Activated gamma-delta T cell (primary cell): Measurements from ENCODE around the gene COG2.
"Not testable (repeated sequence)": the region's sequence is repeated elsewhere in the genome, so short reads cannot be mapped to it uniquely, and the experiment has no call there.

Source experiments
- DNase-seq: peaks from one replicate; lab custom pipeline; 2025; lab: John Stamatoyannopoulos, UW

The COG2 gene

GRCh38 chr1:230713915-230714764 lies 71.9 kb downstream of the COG2 start, which contains the start of gene AGT:
Gene AGT (minus strand): TSS chr1:230714122. CDS start chr1:230710823, 3,299 bp downstream.
- DNase-seq: no peak

GRCh38 chr1:230715510-230715909 lies 73.2 kb downstream of the COG2 start:
- DNase-seq: no peak

GRCh38 chr1:230716453-230716852 lies 74.2 kb downstream of the COG2 start:
- DNase-seq: not testable (repeated sequence)

GRCh38 chr1:230717251-230717650 lies 75.0 kb downstream of the COG2 start:
- no peak for DNase-seq

- not testable (repeated sequence) for DNase-seq
Measured at GRCh38 chr1:230721849-230722522, 79.7 kb downstream of the COG2 start.

- DNase-seq: no peak
Measured at GRCh38 chr1:230725256-230726012, 83.2 kb downstream of the COG2 start.

- no peak for DNase-seq
Measured at GRCh38 chr1:230728710-230729392, 86.6 kb downstream of the COG2 start.

- DNase-seq: no peak
Measured at GRCh38 chr1:230730977-230731376, 88.7 kb downstream of the COG2 start.

GRCh38 chr1:230735447-230735846 lies 93.2 kb downstream of the COG2 start:
- DNase-seq: no peak

GRCh38 chr1:230737622-230738262 lies 95.5 kb downstream of the COG2 start:
- no peak for DNase-seq

GRCh38 chr1:230739564-230740290 lies 97.4 kb downstream of the COG2 start:
- DNase-seq: no peak
